ENCODE measurements around the gene ATP10A. TPM values are rescaled to one million over a fixed set of nuclear protein-coding genes. Genes with fewer than 3 reads are reported as not detected.

The ATP10A gene
- total RNA-seq, 3 donors from 2014 or later = 2.4 to 4.5 (median 2.7) TPM

- peaks cover 18% of the 10 kb centered on the region for H3K9me3 ChIP-seq
Measured at GRCh38 chr15:25796395-25796794, 66.7 kb downstream of the ATP10A start.

GRCh38 chr15:25795712-25796111, 67.4 kb downstream of the ATP10A start:
- no peak for TF ChIP-seq CTCF (IDR thresholded peaks at IDR 0.05)
- DNase-seq = no peak
- intact Hi-C loops (cut with DNase I, micrococcal nuclease) = no loop called here

More at GRCh38 chr15:25796395-25796794, 66.7 kb downstream of the ATP10A start:
- no peak for ATAC-seq
- Histone ChIP-seq H3K4me1 (ENCODE audit: low read depth) (no peaks in the 10 kb centered on the region), H3K4me3 (no peak overlapping the region), H3K36me3 (ENCODE audit: low read depth) (no peaks in the 10 kb centered on the region)
- no peak for DNase-seq
- intact Hi-C loops (cut with DNase I, micrococcal nuclease) = no loop called here
- TF ChIP-seq CTCF (IDR thresholded peaks at IDR 0.05) = no peak

GRCh38 chr15:25795061-25795460, 68.1 kb downstream of the ATP10A start:
- DNase-seq (no peak), ATAC-seq (no peak)
- H3K4me3 ChIP-seq = no peak overlapping the region

More at GRCh38 chr15:25795712-25796111, 67.4 kb downstream of the ATP10A start:
- no peaks in the 10 kb centered on the region for H3K4me1 ChIP-seq (ENCODE audit: low read depth)
- H3K4me3 ChIP-seq = no peak overlapping the region
- no peak for ATAC-seq
- H3K36me3 ChIP-seq (ENCODE audit: low read depth) = no peaks in the 10 kb centered on the region
- H3K9me3 ChIP-seq = peaks cover 12% of the 10 kb centered on the region

GRCh38 chr15:25793354-25794050, 69.6 kb downstream of the ATP10A start:
- TF ChIP-seq CTCF (IDR thresholded peaks at IDR 0.05) = no peak
- Histone ChIP-seq H3K4me3 (no peak overlapping the region), H3K9me3 (peaks cover 12% of the 10 kb centered on the region), H3K36me3 (ENCODE audit: low read depth) (no peaks in the 10 kb centered on the region), H3K4me1 (ENCODE audit: low read depth) (no peaks in the 10 kb centered on the region)
- intact Hi-C loops (cut with DNase I, micrococcal nuclease) = no loop called here
- peak; percentile 10 for ATAC-seq
- DNase-seq = no peak

More at GRCh38 chr15:25795061-25795460, 68.1 kb downstream of the ATP10A start:
- Histone ChIP-seq H3K4me1 (ENCODE audit: low read depth) (no peaks in the 10 kb centered on the region), H3K36me3 (ENCODE audit: low read depth) (no peaks in the 10 kb centered on the region), H3K9me3 (peaks cover 12% of the 10 kb centered on the region)
- intact Hi-C loops (cut with DNase I, micrococcal nuclease) = no loop called here
- TF ChIP-seq CTCF (IDR thresholded peaks at IDR 0.05) = no peak

- Histone ChIP-seq H3K36me3 (ENCODE audit: low read depth) (no peaks in the 10 kb centered on the region), H3K4me1 (ENCODE audit: low read depth) (no peaks in the 10 kb centered on the region), H3K9me3 (peaks cover 6% of the 10 kb centered on the region), H3K4me3 (no peak overlapping the region)
- DNase-seq (no peak), ATAC-seq (no peak)
- TF ChIP-seq CTCF (IDR thresholded peaks at IDR 0.05) = no peak
- intact Hi-C loops (cut with DNase I, micrococcal nuclease) = no loop called here
Measured at GRCh38 chr15:25792128-25792527, 71.0 kb downstream of the ATP10A start.
